HepG2 (cell line): ENCODE results near the gene ARHGAP19. TPM values are rescaled to one million over a fixed set of nuclear protein-coding genes. Genes with fewer than 3 reads are reported as not detected.

ENCODE experiments used
- FOXA1 ChIP-seq, 2 experiments: fragments of 450-650 bp in 1 of 2; sonication (generic) in 1 of 2; formaldehyde crosslinking in 1 of 2; IDR thresholded peaks; 2 replicates each; pipeline versions ENCODE4 v1.4.0 to v1.6.1; 2016 to 2020; ENCODE audit warnings: missing genetic modification reagents in 1 of 2
- HHEX ChIP-seq: IDR thresholded peaks from 2 replicates; pipeline ENCODE4 v1.6.1; 2016; ENCODE audit warnings: control low read depth
- JUND ChIP-seq: sonication (generic); formaldehyde crosslinking; IDR thresholded peaks from 2 replicates; pipeline ENCODE4 v1.8.0; 2022; ENCODE audit warnings: mild to moderate bottlenecking, missing genetic modification reagents
- MTF2 ChIP-seq: sonication (generic); formaldehyde crosslinking; IDR thresholded peaks from 2 replicates; pipeline ENCODE4 v1.5.0; 2020; ENCODE audit warnings: missing genetic modification reagents, borderline replicate concordance
- REST ChIP-seq, 2 experiments: IDR thresholded peaks; 2 replicates each; pipeline ENCODE4 v1.6.1; 2011 to 2012; ENCODE audit warnings: low read length in 2 of 2, borderline replicate concordance in 1 of 2, low read depth in 1 of 2, mild to moderate bottlenecking in 1 of 2, moderate library complexity in 1 of 2
- TRIM22 ChIP-seq: fragments of 450-650 bp; IDR thresholded peaks from 2 replicates; pipeline ENCODE4 v1.6.1; 2017
- ZKSCAN5 ChIP-seq: sonication (generic); formaldehyde crosslinking; IDR thresholded peaks from 2 replicates; pipeline ENCODE4 v1.5.1; 2020; ENCODE audit warnings: mild to moderate bottlenecking, missing genetic modification reagents
- ZNF160 ChIP-seq: sonication (generic); formaldehyde crosslinking; IDR thresholded peaks from 2 replicates; pipeline ENCODE4 v1.8.0; 2022; ENCODE audit warnings: mild to moderate bottlenecking, inconsistent platforms, missing genetic modification reagents
- ZNF33B ChIP-seq: sonication (generic); formaldehyde crosslinking; IDR thresholded peaks from 2 replicates; pipeline ENCODE4 v1.5.1; 2020; ENCODE audit warnings: mild to moderate bottlenecking, missing genetic modification reagents
- ZNF710 ChIP-seq: sonication (generic); formaldehyde crosslinking; IDR thresholded peaks from 2 replicates; pipeline ENCODE4 v1.5.0; 2020; ENCODE audit warnings: mild to moderate bottlenecking, missing genetic modification reagents, borderline replicate concordance
- ZNF775 ChIP-seq: sonication (generic); formaldehyde crosslinking; IDR thresholded peaks from 2 replicates; pipeline ENCODE4 v1.4.0; 2020; ENCODE audit warnings: missing genetic modification reagents, mild to moderate bottlenecking, moderate library complexity, borderline replicate concordance
- ZNF883 ChIP-seq: sonication (generic); formaldehyde crosslinking; IDR thresholded peaks from 2 replicates; pipeline ENCODE4 v1.5.1; 2020; ENCODE audit warnings: mild to moderate bottlenecking, missing genetic modification reagents; ENCODE audit errors: not compliant biosample characterization
- polyA plus RNA-seq, 8 experiments: library from polyadenylated mRNA; depleted of rRNA in 3 of 8; stranded (reverse) in 7 of 8; unstranded in 1 of 8; fragments of >200 nt; fragmentation: Illumina TruSeq in 4 of 8; extraction: Trizol in 4 of 8; gene quantifications; 2 replicates each; pipeline versions ENCODE4 v1.2.1 to v1.2.3, GENCODE V29; 2011 to 2016; ENCODE audit warnings: low read depth in 4 of 8, missing spikeins in 1 of 8, mixed read lengths in 1 of 8; ENCODE audit not compliant: insufficient read depth in 1 of 8
- total RNA-seq, 5 experiments: library from RNA; depleted of rRNA; stranded (reverse); fragments of >200 nt; fragmentation: Illumina TruSeq; extraction: Trizol; gene quantifications; 2 replicates each; pipeline ENCODE4 v1.2.3, GENCODE V29; 2016; ENCODE audit warnings: low read depth in 1 of 5
- TF ChIP-seq, protein P1 (sequence below): sonication (generic); formaldehyde crosslinking; IDR thresholded peaks from 2 replicates; pipeline ENCODE4 v1.4.0; 2020; ENCODE audit warnings: missing genetic modification reagents
- TF ChIP-seq, protein P2 (sequence below): fragments of 450-650 bp; IDR thresholded peaks from 2 replicates; pipeline ENCODE4 v1.6.1; 2016
- TF ChIP-seq, protein P3 (sequence below), 2 experiments: fragments of 450-650 bp in 1 of 2; sonication (generic) in 1 of 2; formaldehyde crosslinking; IDR thresholded peaks; 2 replicates each; pipeline versions ENCODE4 v1.5.0 to v1.8.0; 2020 to 2022; ENCODE audit warnings: mild to moderate bottlenecking in 1 of 2, missing genetic modification reagents in 1 of 2

Gene ARHGAP19
- total and polyA plus RNA-seq, 2 of the 13 experiments (the other 11 are each of a cell fraction or from before 2014, with no cell fraction given), result 7.6 to 10.0 TPM

DNA sequence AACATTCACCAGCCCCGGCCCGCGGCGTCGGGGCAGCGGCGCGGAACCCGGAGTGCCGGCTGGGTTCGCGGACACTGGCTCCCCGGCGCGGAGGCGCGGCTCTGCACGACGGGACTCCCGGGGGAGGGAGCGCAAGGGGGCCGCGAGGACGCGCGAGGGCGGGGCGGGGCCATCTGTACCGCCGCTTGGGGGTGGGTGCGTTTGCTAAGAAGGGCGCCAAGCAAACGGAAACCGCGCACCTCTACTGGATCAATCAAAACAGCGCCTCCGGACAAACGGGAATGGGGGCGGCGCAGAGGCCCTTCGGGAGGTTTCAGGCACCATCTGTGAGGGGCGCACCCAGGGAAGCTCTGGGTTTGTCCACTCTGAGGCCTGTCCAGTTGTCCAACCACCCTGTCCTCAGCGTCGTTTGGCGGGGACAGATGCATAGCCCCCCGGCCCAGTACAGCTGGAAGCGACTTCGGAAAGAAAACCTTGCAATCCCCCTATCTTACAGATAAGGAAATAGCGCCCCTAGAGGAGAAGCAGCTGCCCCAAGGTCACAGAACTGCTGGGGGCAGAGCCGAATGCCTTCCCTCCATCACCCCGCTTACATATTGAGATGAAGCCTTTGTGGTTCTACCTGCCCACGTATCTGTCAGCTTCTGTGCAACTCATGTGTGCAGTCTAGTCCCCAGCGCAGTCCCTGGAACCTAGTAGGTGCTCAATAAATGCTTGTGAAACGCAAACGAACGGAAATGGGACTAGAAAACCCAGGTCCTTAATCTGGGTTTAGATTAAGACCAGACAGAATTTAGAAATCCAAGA, 96.0 kb downstream of the ARHGAP19 start (continued):
- TF ChIP-seq REST (IDR thresholded peaks at IDR 0.05; ENCODE audit: borderline replicate concordance in 1 of 2, low read depth in 1 of 2, low read length in 2 of 2), result peak in 1 of 2 experiments; percentile 67; a peak in 2 of 4 replicates
- TF ChIP-seq, protein P1, sequence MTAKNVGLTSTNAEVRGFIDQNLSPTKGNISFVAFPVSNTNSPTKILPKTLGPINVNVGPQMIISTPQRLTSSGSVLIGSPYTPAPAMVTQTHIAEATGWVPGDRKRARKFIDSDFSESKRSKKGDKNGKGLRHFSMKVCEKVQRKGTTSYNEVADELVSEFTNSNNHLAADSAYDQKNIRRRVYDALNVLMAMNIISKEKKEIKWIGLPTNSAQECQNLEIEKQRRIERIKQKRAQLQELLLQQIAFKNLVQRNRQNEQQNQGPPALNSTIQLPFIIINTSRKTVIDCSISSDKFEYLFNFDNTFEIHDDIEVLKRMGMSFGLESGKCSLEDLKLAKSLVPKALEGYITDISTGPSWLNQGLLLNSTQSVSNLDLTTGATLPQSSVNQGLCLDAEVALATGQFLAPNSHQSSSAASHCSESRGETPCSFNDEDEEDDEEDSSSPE (CRISPR knock-in tag), result no peak; the same call in 1 of the 2 replicates
- no peak for TF ChIP-seq ZNF775 (CRISPR knock-in tag)
- no peak for TF ChIP-seq ZNF160 (CRISPR knock-in tag)
- no peak for TF ChIP-seq ZKSCAN5 (CRISPR knock-in tag)
- no peak for TF ChIP-seq TRIM22
- TF ChIP-seq JUND, result no peak
- TF ChIP-seq, protein P2, sequence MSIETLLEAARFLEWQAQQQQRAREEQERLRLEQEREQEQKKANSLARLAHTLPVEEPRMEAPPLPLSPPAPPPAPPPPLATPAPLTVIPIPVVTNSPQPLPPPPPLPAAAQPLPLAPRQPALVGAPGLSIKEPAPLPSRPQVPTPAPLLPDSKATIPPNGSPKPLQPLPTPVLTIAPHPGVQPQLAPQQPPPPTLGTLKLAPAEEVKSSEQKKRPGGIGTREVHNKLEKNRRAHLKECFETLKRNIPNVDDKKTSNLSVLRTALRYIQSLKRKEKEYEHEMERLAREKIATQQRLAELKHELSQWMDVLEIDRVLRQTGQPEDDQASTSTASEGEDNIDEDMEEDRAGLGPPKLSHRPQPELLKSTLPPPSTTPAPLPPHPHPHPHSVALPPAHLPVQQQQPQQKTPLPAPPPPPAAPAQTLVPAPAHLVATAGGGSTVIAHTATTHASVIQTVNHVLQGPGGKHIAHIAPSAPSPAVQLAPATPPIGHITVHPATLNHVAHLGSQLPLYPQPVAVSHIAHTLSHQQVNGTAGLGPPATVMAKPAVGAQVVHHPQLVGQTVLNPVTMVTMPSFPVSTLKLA, result no peak
- TF ChIP-seq ZNF883 (CRISPR knock-in tag), result no peak
- TF ChIP-seq ZNF710, result no peak
- no peak for TF ChIP-seq ZNF33B (CRISPR knock-in tag)
- no peak for TF ChIP-seq FOXA1 (IDR thresholded peaks at IDR 0.05)
- no peak for TF ChIP-seq FOXA1 (CRISPR knock-in tag; IDR thresholded peaks at IDR 0.05)
- TF ChIP-seq MTF2 (CRISPR knock-in tag), result no peak
- no peak for TF ChIP-seq HHEX
- TF ChIP-seq, protein P3, sequence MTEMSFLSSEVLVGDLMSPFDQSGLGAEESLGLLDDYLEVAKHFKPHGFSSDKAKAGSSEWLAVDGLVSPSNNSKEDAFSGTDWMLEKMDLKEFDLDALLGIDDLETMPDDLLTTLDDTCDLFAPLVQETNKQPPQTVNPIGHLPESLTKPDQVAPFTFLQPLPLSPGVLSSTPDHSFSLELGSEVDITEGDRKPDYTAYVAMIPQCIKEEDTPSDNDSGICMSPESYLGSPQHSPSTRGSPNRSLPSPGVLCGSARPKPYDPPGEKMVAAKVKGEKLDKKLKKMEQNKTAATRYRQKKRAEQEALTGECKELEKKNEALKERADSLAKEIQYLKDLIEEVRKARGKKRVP (CRISPR knock-in tag; IDR thresholded peaks at IDR 0.05), result no peak
